OCI-LY7 (cell line): ENCODE results near the gene ZNF778. TPM values are rescaled to one million over a fixed set of nuclear protein-coding genes. Genes with fewer than 3 reads are reported as not detected.

Source experiments
- BruUV-seq: library from RNA; stranded (reverse); fragments of 400-500 nt; replicated peaks from 2 replicates; lab custom pipeline; 2021; lab: Mats Ljungman, UMichigan
- CTCF ChIA-PET: fragments of 300-600 bp; sonication (Branson Sonifier 250); formaldehyde crosslinking; loops from one replicate; lab custom pipeline; 2022; ENCODE audit warnings: antibody characterized with exemption; ENCODE audit not compliant: unreplicated experiment; lab: Charles Lee
- POLR2A ChIA-PET: fragments of 300-600 bp; sonication (Branson Sonifier 250); formaldehyde crosslinking; loops from one replicate; lab custom pipeline; 2022; ENCODE audit warnings: antibody characterized with exemption; lab: Charles Lee
- DNase-seq: peaks from one replicate; pipeline ENCODE4 v3.0.0-alpha.2; 2015; ENCODE audit warnings: low spot score
- H2AFZ ChIP-seq: fragments of 200-600 bp; sonication (generic), shearing (Covaris generic); 2 replicates; pipeline ENCODE4 v1.6.1; 2014; ENCODE audit warnings: mild to moderate bottlenecking, antibody characterized with exemption, low read length, moderate library complexity
- H3K27ac ChIP-seq: fragments of 200-600 bp; sonication (generic); 2 replicates; pipeline ENCODE4 v1.5.1; 2014; ENCODE audit warnings: mixed run types, low read depth, mild to moderate bottlenecking, moderate library complexity, low read length, inconsistent platforms; ENCODE audit not compliant: poor library complexity, severe bottlenecking
- H3K36me3 ChIP-seq: fragments of 200-600 bp; sonication (generic); 2 replicates; pipeline ENCODE4 v1.6.1; 2014; ENCODE audit warnings: mild to moderate bottlenecking, antibody characterized with exemption, low read length, moderate library complexity, mixed read lengths; ENCODE audit not compliant: insufficient read depth
- H3K4me1 ChIP-seq: fragments of 200-600 bp; sonication (generic); 2 replicates; pipeline ENCODE4 v1.5.1; 2014; ENCODE audit warnings: mild to moderate bottlenecking, low read length; ENCODE audit not compliant: insufficient read depth, poor library complexity, severe bottlenecking
- H3K4me2 ChIP-seq: fragments of 200-600 bp; sonication (generic); 2 replicates; pipeline ENCODE4 v1.6.1; 2014; ENCODE audit warnings: mild to moderate bottlenecking, low read length
- H3K4me3 ChIP-seq: fragments of 200-600 bp; sonication (generic); 2 replicates; pipeline ENCODE4 v1.5.1; 2014; ENCODE audit warnings: mild to moderate bottlenecking, low read depth, low read length; ENCODE audit not compliant: poor library complexity, severe bottlenecking
- H3K79me2 ChIP-seq: fragments of 200-600 bp; sonication (generic); 2 replicates; pipeline ENCODE4 v1.6.1; 2016; ENCODE audit warnings: low read depth, mild to moderate bottlenecking, low read length, moderate library complexity, mixed read lengths; ENCODE audit not compliant: insufficient read depth
- H3K9me2 ChIP-seq: fragments of 200-600 bp; sonication (generic); 2 replicates; pipeline ENCODE4 v1.6.1; 2016; ENCODE audit warnings: mild to moderate bottlenecking, low read length, mixed read lengths; ENCODE audit not compliant: insufficient read depth
- H3K9me3 ChIP-seq: fragments of 200-600 bp; sonication (generic); 2 replicates; pipeline ENCODE4 v1.6.1; 2014; ENCODE audit warnings: mild to moderate bottlenecking, mixed run types, low read length, mixed read lengths
- H4K20me1 ChIP-seq: fragments of 200-600 bp; sonication (generic); 2 replicates; pipeline ENCODE4 v1.6.1; 2014; ENCODE audit warnings: mild to moderate bottlenecking, antibody characterized with exemption, low read length, moderate library complexity, mixed read lengths; ENCODE audit not compliant: insufficient read depth
- CTCF ChIP-seq: fragments of 200-600 bp; sonication (generic); conservative IDR thresholded peaks from 2 replicates; pipeline ENCODE4 v1.5.1; 2014; ENCODE audit warnings: mild to moderate bottlenecking, antibody characterized with exemption, low read length, moderate library complexity, mixed read lengths
- EZH2phosphoT487 ChIP-seq: fragments of 200-600 bp; sonication (generic); IDR thresholded peaks from 2 replicates; pipeline ENCODE4 v1.6.1; 2018; ENCODE audit warnings: low read depth, borderline replicate concordance, mild to moderate bottlenecking, mixed run types, antibody characterized with exemption, low read length, moderate library complexity, mixed read lengths
- intact Hi-C: fragments of 100-400 bp; cut with micrococcal nuclease; formaldehyde crosslinking; loops from one replicate; pipeline ENCODE4 v1.10.0; 2022; ENCODE audit not compliant: unreplicated experiment
- total RNA-seq, 2 experiments: library from RNA; depleted of rRNA in 1 of 2; stranded (reverse); fragments of >200 nt in 1 of 2; shearing (Covaris generic) in 1 of 2; gene quantifications; 2 replicates each; pipeline ENCODE4 v1.2.3, GENCODE V29; 2014 to 2022

ZNF778 gene
- total RNA-seq, 2 experiments from 2014 or later, result 9.4 to 9.9 TPM

- no peak overlapping the region for H2AFZ ChIP-seq
- H4K20me1 ChIP-seq, result no peaks in the 10 kb centered on the region
- no peaks in the 10 kb centered on the region for H3K36me3 ChIP-seq
- no TSS peak for BruUV-seq
- no peaks in the 10 kb centered on the region for H3K9me2 ChIP-seq
- intact Hi-C loops, result loop anchor here (2.0 to 5.0 kb wide), 4 partner anchors 23 to 432 kb away; partner anchors contain the start of gene ZNF778
- no peak for DNase-seq
- H3K4me1 ChIP-seq, result peaks cover 25% of the 10 kb centered on the region
- ChIA-PET CTCF (no interaction called here), POLR2A (no interaction called here)
- H3K4me3 ChIP-seq, result no peak overlapping the region
- no peak overlapping the region for H3K4me2 ChIP-seq
- no peak overlapping the region for H3K27ac ChIP-seq
- no peaks in the 10 kb centered on the region for H3K79me2 ChIP-seq
- TF ChIP-seq EZH2phosphoT487 (no peak), CTCF (no peak)
- no peaks in the 10 kb centered on the region for H3K9me3 ChIP-seq
Measured at GRCh38 chr16:89169778-89170177, 47.7 kb upstream of the ZNF778 start.

- no peaks in the 10 kb centered on the region for H3K9me3 ChIP-seq
- intact Hi-C loops, result loop anchor here (2.0 to 5.0 kb wide), 3 partner anchors 22 to 433 kb away; partner anchors contain the start of gene ZNF778
- no peak overlapping the region for H2AFZ ChIP-seq
- ChIA-PET CTCF (interaction anchor here (1.2 kb wide), 1 partner anchor 22 kb away, joined by 8 read pairs; no protein-coding TSS in a partner anchor), POLR2A (no interaction called here)
- no peaks in the 10 kb centered on the region for H3K79me2 ChIP-seq
- H3K4me1 ChIP-seq, result peaks cover 25% of the 10 kb centered on the region
- peak; percentile 53 for DNase-seq
- no peaks in the 10 kb centered on the region for H4K20me1 ChIP-seq
- BruUV-seq, result no TSS peak
- H3K36me3 ChIP-seq, result no peaks in the 10 kb centered on the region
- H3K4me3 ChIP-seq, result peak overlapping the region; percentile 34
- H3K27ac ChIP-seq, result no peak overlapping the region
- no peaks in the 10 kb centered on the region for H3K9me2 ChIP-seq
- TF ChIP-seq CTCF, result 0 out of 2 replicates have a peak, but pooled peaks have one; percentile 20
- TF ChIP-seq EZH2phosphoT487, result no peak
- peak overlapping the region; percentile 74 for H3K4me2 ChIP-seq
Measured at GRCh38 chr16:89170346-89171215, 46.9 kb upstream of the ZNF778 start.
